ENCODE measurements around the gene DCXR.

Gene DCXR

DNA sequence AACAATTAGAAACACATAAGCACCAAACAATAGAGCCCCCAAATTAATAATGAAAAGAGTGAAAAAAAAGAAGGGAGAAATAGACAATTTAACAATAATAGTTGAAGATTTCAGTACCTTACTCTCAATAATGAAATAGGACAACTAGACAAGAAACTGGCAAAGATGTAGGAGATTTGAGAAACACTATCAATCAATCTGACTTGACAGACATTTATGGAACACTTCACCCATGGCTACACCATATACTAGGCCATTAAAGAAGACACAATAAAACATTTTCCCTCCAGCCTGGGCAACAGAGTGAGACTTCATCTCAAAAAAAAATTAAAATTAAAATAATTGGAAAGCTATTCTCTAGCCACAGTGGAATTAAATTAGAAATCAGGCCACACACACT, 33.1 kb upstream of the DCXR start:
- DNase-seq: no peak

DNA sequence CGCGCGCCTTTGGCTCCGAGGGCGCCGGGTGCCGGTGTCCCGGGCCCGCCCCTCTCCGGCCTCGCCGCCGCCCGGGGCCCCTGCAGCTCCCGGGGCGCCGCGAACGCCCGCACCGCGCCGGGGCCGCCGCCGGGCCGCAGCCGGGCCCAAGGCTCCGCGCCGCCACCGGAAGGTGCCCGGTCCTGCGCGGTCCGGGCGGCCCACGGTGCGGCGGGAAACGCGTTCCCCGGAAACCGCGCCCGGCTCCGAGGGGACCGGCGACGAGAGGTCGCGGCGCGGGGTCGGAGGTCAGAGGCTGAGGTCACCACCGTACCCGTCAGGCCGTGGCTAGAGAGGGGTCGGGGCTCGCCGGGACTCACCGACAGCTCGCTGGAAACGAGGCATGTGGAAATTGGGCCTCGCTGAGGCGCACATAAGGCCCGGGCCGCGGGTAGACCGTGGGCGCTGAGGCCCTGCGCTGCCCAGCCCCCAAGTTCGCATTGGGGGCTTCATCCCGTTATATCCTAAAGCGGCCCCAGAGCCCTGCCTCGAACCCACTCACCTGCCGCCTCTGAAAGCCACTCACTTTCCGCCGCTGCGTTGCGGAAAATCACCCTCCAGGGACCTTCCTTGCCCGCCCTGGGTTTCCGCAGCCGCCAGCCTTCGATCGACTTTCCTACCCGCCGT, 28.3 kb upstream of the DCXR start, which contains the start of gene DUS1L:
Gene DUS1L (minus strand): TSS at position 167 of the 666 bp plus-strand sequence. CDS start 745 bp downstream, outside the sequence.
- no peak for DNase-seq

DNA sequence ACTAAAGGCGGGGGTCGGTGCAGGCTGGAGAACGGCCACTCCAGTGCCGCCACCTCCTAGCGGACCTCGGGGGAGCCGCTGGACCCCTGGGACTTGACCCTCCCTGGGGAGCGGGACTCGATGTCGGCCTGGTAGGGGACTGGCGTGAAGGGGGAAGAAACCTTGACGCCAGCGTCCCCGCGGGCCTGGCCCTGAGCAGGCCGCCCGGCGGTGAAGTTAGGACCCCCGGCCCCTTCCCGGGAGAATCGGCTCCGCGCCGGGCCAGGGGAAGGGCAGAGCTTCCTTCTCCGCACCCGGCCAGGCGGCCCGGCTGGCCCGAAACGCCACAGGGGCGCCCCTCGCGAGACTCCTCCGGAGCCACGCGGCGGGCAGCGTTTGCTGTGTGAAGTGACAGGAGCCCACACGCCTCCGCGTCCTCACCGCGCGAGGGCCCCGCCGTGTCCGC, 27.7 kb upstream of the DCXR start:
- no peak for DNase-seq

DNA sequence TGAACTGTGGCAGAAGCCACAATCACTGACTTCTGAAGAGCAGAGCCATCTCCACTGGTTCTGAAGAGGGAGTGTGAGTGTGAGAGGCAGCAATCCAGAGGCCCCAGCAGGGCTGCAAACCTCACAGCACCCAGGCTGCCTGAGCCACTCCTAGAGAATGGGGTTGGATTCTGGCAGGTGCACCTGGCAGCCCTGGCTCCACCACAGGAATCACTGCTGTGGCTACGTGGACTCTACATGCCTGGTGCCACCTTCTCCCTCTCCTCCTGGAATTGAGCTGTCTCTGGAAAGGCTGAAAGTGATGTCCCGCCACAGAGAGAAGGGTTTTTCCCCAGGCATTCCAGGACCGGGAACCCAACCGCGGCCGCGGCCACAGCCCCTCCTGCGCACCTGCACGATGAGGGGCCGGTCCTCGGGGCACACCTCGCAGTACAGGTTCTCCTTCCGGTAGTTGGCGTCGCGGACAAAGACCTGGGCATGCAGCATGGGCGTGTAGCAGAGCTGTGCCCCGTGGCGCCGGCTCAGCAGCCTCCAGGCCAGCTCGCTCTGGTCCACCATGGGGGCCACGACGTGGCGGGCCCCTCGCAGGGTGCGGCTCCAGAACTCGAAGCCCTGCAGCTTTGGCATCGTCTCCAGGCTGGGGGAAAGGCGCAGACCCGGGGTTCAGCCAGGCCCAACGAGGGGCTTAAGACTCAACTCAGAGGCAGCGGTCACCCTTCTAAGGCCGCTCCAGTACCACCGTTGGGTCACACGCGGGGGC, 27.1 kb upstream of the DCXR start:
- DNase-seq: no peak

DNA sequence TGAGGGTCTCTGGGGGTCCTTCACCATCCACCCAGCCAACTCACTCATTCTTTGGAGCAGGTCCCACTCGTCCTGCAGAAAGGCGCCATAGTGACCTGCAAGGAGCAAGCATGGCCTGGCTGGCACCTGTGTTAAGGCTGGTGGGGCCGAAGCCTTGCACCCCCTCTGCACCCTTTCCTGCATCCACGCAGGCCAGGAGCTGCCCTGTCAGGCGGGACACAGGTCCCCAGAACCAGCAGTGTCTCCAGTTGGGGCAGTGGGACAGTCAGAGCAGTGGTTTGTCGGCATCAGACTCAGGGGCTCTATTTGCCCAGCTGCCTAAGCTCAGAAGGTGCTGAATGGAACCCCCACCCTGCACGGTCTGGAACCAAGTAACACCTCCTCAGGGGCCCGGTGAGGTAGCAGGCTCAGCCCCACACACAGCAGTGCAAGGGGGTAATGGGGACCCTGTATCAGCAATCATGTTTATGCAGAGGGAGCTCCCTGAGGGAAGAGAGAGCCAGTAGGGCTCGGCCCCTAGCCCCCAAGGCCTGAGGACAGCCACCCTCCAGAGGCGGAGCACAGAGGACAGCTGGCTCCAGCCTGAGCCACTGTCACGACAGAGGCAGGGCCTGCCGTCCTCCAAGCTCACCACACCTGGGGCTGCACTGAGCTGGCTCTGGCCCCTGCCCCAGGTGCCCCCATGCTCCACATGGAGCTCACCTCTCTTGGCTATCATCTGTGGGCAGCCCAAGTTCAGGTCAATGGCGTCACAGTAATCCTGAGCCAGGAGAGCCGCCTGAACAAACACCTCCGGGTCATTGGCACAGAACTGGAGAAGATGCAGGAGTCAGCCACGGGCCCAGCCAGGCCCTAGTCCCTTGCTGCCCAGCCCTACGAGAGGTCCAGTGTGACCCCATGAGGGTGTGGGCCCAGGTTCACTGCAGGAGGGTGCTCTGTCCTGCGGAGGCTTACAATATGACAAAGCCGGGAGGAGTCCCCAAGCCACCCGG, 26.2 kb upstream of the DCXR start:
- DNase-seq: no peak

DNA sequence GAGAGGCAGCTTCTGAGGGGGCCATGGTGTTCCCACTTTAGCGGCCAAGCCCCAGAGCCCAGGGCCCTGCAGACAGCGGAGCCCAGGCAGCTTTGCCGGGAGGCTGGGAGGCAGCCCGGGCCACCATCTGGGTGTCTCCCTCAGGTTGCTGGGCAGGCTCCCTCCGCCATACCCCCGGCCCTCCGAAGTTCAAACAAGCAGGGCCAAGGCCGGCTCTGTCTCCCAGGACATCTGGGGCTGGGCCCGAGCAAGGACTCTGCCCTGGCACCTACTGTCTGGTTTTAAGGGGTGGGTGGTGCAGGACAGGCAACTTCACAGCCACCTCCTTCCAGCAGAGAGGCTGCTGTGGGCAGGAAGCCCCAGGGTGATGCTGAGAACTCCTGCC, 25.5 kb upstream of the DCXR start:
- no peak for DNase-seq

DNA sequence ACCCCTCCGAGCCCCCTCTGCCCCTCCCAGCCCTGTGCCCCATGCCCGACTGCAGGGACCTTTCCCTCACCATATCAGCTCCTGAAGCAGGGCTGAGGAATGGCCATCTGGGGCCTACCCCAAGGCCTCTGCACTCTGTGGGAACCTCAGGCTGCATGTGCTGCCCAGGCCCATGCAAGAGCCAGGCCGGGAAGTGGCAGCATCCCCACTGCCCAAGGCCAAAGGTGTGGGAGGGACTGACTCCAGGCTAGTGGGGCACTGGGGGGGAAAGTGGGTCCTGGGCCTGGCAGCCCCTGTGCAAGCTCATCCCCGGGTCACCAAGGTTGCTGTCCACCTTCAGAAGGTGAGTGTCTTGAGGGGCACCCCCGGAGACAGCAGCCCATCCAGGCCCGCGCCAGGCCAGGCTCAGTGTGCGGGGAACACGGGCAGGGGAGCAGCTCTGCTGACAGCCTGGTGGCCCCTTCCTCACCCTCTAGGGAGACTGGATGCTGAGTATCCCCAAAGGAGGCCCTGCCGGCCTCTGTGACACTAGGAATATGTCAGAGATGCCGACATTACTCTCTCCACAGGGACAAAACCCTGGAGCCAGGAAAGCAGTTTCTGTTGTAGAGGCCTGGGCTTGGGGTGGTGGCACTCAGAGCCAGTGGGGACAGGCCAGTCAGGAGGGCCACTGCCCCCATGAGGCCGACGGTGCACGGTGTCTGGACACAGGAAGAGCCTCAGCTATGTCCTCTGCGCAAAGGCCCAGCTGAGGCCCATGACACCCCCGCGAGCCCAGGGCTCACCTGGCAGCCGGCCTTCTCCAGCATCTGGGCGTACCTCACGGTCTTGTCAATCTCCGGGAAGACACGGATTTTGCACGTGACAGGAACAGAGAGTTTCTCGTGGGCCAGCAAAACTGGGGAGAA, 24.8 kb upstream of the DCXR start:
- DNase-seq: no peak

DNA sequence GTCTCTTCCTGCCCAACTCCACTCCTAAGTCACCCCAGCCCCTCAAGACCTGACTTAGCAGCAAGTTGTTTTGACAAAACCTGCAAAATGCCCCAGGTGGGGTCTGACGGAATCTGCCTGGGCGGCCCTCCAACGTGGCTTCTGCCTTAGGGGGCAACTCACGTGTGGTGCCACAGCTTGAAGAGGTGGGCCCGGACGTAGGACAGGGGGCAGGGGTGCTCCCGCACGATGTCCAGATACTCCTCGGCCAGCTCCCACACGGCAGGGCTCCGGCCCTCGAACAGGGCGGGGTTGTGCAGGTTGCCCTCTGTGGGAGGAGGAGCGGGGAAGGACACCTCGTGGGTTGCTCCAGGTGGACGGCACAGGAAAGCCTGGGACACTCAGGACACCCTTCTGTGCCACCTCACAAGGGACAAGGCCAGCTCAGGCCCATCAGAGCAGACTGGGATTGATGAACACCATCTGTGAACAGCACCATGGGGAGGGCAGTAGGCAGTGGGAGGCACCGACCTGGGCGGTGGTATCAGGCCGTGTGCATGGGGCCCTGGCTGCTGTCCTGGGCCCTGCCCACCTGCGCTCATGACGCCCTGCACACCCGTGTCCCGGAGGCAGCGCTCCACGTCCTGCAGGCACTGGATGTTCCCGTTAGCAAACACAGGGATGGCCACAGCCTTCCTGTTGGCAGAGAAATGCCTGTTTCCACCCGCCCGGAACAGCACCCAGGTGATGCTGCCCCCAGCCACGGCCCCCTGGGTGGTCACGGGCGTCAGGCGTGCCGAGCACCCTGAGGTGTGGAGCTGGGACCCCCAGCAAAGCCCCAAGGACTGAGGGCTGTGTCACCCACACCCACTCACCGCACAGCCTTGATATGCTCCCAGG, 23.8 kb upstream of the DCXR start:
- no peak for DNase-seq

DNA sequence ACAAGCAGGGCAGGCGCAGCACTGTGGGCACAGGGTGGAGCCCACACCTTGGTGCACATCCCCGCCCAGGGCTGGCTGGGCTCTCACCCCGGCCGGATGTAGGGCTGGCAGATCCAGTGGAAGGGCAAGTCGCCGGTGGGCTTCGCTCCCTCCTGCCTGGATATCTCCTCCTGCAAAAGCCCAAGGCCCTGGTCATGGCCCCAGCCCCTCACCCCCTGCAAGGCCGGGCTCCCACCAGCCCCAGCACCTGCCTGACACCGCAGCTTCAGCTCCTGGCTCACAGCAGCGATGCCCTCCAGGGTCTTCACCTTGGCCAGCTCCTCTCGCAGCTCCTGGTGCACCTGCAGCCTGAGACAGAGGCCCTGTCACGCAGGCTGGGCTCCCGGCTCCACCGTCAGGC, 23.1 kb upstream of the DCXR start:
- DNase-seq: no peak

DNA sequence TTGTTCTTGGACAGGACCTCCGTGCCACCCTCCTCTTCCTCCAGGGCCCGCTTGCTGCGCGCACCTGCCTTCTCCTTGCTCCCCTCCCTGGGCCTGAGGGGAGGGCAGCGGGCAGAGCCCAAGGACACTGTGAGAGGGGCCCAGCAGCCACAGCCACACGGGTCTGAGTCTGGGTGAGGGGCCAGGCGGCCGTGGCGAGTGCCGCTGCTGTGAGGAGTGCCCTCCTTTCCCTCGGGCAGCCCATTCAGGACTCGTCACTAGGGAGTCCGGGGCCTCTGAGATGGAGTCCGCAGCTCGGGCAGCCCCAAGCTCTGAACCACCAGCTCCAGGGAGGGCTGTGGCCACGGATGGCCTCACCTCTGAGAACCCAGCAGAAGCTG, 22.5 kb upstream of the DCXR start:
- DNase-seq: no peak

DNA sequence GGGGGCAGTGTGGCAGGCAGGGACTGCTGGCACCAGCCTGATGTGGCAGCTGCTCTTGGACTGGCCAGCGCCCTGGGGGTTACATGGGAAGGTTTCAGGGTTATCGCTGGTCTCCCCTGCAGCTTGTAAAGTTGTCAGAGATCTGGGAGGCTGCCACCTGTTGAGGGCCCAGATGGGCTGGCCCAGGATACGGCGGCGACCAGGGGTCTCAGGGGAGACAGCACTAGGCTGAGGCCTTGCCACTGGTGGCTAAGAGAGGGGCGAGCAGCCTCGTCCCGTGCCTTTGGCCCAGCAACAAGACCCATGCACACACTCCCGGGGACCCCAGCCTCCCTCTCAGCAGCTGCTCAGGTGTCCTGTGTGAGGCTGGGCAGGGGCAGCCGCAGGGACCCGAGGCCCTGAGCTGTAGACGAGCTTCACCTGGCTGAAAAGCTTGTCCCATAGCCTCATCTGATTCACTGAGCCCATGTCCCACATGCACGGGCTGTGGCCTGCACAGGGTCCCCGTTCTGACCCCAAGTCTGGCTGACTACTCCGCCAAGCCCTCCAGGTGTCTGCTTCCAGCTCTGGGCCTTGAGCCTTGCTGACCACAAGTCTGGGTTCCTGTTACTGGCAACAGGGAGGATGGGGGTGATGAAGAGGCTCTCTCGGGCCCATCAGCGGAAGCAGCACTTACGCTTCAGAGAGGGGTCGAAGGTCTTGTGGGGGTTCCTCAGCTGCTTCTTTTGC, 21.9 kb upstream of the DCXR start:
- no peak for DNase-seq

DNA sequence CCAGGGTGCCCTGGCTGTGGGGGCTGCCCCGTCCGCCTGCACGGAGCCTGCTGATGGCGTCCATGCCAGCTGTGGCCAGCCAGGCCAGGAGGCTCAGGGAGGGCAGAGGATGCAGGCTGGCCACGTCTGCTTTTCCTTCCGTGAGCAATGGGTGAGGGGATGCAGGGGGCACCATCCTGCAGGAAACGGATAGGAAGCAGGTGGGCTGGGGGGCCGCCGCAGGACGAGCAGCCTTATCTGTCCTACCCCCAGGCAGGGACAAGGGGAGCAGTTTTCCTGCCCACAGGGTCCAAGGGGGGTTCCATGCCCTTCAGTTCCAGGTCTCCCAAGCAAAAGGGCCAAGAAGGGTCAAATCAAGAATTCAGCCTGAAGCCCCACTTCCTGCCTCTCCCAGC, 21.4 kb upstream of the DCXR start:
- no peak for DNase-seq

DNA sequence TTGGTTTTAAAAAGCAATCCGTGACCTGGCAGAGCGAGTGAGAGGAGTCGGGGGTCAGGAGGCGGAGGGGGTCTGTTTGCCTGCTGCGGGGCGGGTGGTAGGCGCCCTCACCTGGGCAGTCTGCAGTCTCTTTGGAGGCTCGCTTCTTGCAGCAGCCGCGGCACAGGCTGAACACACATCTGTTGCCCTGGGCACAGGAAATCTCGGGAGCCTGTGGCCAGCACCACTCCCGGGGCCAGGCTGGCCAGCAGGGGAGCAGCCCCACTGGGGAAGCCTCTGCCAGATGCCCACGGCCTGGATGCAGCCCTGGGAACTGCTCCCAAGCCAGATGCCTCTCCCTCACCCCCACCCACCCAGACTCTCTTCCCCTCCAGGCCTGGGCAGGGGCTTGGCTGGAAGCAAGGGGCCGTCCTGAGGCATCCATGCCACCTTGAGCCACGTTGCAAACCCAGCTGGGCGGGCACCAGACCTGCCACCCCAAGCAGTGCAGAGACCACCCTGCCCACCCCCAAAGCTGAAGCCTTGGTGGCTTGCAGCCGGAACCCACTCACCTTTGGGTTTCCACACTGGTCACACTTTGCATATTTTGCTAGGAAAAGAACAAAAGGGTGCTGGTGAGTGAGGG, 20.8 kb upstream of the DCXR start:
- no peak for DNase-seq

DNA sequence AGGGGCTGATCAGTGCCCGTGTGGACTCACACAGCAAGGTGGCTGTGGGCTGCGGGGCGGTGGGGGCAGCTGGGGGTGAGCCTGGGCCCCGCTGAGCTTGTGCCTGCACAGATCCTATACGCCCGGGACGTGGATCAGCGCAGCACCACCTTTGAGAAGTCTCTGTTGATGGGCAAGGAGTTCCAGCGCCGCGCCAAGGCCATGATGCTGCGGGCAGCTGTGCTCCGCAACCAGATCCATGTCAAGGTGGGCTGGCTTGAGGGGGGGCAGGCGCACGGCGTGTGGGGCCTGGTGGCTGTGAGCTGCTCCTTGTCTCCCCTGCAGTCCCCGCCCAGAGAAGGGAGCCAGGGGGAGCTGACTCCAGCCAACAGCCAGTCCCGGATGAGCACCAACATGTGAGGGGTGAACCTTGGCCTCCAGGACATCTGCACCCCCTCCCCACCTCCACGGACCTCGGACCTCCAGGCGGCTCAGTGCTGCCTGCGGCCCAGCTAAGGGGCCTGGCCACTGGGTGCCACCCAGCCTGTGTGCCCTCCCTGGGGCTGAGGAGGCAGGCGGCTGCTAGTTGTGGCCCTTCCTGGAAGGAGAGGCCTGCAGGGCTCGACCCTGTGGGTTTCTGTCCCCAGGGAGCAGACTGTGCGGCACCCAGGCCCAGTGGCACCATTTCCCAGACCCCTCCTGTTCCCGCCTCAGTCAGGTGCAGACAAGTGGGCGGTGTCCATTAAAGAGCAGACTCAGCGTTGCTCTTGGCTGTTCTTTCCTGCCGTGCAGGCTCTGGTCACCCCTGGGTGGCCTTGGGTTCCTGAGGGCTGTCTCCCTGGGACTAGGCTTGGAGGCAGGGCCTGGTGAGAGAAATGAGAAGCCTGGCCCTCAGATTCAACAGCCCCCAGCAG, 19.5 kb upstream of the DCXR start:
- DNase-seq: no peak

DNA sequence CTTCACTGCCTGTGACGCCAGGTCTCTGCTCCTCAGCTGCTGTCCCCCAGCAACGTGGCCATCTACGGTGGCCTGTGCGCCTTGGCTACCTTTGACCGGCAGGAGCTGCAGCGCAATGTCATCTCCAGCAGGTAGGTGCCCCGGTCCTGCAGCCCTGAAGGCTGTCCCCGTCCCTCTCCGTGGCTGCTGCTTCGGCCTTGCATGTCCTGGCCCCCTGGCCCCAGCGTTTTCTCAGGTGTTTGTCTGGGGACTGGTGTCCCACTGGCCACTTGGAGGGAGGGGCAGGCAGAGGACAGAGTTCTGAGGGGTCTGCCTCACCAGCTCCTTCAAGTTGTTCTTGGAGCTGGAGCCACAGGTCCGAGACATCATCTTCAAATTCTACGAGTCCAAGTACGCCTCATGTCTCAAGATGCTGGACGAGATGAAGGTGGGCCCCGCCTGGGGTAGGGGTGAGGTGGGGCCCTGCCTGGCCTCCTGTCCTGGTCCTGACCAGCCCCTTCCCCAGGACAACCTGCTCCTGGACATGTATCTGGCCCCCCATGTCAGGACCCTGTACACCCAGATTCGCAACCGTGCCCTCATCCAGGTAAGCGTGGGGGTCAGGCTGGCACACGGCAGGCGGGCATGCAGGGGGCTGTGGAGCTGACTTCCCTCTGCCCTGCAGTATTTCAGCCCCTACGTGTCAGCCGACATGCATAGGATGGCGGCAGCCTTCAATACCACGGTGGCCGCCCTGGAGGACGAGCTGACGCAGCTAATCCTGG, 18.6 kb upstream of the DCXR start:
- DNase-seq: no peak

DNA sequence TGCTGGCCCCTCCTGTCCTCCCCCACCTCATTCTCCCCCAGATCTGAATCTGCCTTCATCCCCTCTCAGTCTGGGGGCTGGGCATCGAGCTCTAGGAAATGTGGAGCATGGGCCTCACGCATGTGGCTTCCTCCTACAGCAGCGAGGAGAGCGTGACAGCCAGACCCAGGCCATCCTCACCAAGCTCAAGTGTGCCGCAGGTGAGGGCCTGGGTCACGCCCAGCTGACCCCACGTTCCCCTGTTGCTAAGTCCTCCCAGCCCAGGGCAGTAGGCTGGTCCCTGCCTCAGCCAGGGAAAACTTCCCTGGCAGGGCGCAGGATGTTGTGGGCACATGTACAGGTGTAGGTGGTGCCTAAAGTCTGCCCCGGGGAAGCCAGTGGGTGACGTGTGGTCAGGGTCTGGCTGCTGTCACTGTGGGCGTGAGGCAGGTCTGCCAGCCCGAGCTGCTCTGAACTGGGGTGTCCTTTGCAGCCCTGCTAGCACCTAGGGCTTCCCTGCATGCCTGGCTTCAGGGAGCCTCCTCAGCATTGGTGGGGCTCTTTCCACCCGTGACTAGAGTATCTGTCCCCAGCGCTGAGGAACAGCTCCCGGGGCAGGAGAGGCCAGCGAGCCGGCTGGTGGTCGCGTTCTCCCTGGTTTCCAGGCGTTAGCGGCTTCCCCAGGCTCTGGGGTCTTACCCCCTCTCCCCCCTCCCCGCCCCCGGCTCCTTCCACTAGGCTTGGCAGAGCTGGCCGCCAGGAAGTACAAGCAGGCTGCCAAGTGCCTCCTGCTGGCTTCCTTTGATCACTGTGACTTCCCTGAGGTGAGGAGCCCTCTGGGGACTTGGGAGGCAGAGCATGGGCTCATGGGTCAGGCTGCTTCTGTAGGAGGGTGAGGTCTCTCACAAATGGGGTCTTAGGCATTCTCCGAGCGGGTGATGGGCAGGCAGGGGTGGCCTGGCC, 17.8 kb upstream of the DCXR start:
- no peak for DNase-seq

Measured in NCI-H446 treated with DMSO at 0.1 percent for 48 hours (cell line).